Upper lobe of left lung (tissue), 4 donors: ENCODE measurements around the gene KHDC4.

Experiments used
- CTCF ChIP-seq, 6 experiments: fragments of 450-650 bp in 4 of 6; fragments of 200-600 bp in 2 of 6; sonication (generic) in 2 of 6; IDR thresholded peaks; one replicate each; pipeline ENCODE4 v1.5.1; 2016 to 2019; ENCODE audit warnings: antibody characterized with exemption in 6 of 6
- POLR2AphosphoS5 ChIP-seq, 2 donors: sonication (generic); formaldehyde crosslinking; IDR thresholded peaks; one replicate each; pipeline ENCODE4 v1.5.1; 2017; ENCODE audit warnings: antibody characterized with exemption in 2 of 2

GRCh38 chr1:155981266-155982088, 47.3 kb upstream of the KHDC4 start:
- TF ChIP-seq CTCF (IDR thresholded peaks at IDR 0.05): no peak
- TF ChIP-seq POLR2AphosphoS5 (IDR thresholded peaks at IDR 0.05): peak; percentile 58 to 69
